ENCODE results near the gene DOCK1.

The DOCK1 gene

DNA sequence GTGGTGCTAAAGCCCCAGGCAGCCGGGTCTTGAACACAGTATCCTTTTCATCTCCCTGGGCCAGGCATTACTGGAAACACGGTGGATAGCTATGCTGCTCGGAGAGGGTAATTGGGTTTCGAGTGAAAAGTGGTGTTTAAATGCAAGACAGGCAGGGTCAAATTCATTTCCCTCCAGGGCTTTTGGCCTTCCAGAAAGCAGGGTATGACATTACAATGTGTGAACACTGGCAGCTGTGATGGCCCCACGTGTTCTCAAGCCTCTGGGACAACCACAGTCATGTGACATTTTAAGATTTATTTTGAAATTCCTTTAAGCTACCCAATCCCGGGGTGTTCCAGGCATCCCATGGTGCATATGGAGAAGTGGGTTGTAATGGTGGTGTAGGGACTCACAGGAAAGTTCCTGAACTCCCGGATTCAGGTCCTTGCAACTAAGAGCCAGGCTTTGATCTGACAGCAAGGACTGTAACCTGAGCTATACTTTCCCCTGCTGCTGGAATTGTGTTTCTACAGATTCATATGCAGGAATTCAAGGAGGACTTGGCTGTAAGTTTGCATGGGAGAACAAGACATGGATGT lies 244.4 kb downstream of the DOCK1 start:
- DNase-seq = no peak

DNA sequence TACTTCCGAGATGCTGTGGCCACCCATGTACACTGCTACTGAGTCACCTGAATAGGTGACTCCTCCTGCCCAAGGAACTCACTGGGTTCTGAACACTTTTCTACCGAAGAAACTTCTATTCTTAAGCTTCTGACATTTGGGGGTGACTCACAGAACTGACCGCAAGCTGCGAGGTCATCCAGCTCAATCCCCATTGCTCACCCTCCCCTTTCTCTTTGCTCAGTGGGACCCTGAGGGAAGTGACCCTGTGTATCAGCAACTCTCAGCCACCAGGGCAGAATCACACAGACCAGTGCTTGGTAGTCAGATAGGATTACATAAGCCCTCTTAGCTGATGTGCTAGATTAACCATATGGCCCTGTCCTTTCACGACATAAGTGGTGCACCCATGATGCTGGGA lies 244.9 kb downstream of the DOCK1 start:
- no peak for DNase-seq

DNA sequence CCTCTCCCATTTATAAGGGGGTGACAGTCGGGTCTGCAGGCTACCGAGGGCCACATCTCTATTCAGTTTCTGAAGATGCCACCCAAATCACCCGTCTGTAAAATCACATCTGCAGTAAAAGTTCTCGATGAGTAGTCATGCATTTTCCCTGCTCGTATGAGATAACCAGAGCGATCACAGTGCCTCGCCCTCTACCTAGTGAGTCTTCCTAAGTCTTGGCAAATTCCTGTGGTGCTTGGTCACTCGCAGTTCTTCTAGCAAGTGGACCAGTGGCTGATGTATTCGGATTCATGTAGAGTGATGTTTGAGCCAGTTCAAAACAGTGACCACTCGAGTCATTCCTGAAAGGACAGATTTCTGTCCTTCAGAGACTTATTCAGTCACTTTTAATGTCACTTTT lies 246.3 kb downstream of the DOCK1 start:
- DNase-seq = no peak

DNA sequence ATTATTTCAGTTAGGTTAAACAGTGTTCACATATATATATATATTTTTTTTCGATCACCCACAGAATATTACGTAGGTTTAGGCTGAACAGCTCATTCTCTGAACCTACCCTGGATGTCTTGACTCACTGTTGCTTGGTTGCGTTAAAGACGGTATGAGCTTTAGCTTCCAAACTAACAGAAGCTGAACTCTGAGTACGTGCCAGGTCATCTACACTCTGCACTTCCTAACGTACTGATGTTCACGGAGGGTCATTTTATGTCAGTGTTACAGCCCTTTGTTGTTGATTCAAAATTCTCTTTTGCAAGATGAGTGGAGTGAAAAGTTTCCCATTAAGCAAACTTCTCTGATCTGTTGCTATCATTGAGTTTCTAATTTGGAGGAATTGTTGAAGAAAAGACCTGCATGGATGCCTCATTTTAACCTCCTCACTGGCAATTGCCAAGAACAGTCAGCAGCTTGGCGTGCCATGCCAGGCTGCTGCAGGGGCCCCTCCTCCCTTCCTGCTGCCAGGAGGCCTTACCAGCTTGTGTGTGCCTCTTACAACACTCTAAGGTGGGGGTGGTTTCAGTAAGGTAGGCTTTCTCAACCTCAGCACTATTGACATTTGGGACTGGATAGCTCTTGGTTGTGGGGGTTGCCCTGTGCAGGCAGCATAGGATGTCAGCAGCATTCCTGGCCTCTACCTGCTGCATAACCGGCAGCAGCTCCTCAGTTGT lies 246.9 kb downstream of the DOCK1 start:
- DNase-seq = no peak

DNA sequence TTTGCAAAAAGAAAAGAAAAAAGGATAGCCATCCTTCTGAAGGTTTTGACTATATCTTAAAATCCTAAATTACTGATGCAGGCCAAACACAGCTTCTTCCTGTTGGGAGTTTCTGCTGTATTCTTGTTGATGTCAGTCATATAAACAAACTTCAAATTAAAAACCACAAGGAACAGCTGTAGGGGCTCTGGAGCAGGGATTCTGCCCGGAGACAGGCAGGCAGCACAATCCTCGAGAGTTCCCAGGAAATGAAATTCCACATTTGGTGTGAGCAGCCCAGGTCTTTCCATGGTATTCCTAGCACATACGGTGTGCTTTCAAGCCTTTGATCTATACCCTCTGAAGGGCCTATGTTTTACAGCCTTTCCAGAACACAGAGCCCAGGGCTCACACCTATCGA lies 248.0 kb downstream of the DOCK1 start:
- DNase-seq = no peak

DNA sequence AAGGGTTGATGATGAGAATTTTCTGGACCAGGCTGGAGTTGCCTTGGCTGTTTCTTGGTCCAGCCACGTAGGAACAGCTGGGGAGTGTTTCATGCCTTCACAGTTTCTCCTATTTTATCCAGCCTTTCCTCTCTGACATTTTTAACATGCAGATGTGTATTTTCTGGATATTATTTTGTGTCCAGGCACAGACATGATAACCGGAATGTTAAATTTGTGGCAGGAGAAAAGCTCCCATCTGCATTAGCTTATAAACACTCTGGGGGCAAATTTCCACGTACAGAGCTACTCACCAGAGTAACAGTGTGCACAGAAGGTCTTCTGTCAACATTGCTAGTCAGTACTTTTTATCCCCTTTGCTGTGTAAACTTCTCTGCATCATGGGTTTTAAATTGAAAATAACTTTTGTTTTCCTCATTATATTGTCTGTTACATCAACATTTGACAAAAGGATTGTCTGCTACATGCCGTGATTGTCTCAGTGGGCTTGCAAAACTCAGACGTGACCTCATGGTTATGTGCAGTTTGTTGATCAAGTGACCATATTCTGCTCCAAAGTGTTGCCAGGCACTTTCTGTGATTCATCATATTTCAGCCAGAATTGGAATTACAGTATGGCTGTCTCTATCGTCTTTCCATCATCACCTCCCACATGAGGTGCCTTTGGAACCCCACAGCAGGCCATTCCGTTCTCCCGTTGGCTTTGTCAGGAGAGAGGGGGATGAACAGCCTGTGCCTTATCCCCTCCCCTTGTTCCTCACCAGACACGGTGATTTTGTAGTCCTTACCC lies 249.8 kb downstream of the DOCK1 start:
- no peak for DNase-seq

DNA sequence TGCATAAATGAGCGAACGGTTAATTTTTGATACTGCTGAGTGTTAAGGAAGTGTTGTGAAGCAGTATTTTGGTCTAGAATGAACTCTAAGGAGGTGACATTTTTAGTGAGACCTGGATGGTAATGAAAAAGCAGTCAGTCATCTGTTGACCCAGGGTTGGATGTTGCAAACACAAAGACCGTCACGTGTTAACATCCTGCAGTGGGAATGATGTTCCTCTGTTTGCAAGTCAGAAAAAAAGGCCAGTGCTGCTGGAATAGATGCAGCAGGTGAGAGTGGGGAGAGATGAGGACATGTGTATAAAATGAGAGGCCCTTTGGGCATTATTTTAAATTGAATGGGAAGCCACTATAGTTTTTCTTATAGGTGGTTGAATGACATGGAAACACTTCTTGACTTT lies 251.9 kb downstream of the DOCK1 start:
- no peak for DNase-seq

DNA sequence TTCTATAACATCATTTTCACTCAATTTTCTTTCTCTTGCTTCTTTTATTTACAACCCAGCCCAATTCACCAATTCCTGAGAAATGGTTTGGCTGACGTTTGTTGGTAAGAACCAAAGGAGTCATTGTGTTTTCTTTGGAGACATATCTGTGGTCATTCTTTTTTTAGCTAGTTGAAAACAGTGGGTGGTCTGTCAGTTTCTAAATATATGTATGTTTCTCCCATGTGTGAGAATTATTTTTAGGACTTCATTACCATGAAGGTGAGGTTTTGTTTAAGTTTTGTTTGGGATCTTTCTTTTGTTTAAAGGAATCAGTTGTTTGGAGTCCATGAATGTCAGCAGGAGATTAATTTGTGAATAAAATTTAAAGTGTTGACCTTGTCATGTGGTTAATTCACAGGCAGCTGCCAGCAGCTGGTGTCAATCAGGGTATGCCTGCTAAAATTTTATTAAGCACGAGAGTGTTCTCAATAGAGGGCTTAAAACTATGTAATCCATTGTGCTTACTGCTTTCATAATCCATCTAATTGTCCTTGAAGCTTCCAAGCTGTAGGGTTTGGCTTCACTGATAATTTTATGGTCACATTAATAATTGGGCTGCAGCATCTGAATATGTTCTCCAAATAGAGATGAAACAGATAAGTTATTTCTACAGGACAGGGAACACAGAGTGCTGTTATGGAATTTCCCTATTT lies 252.4 kb downstream of the DOCK1 start:
- DNase-seq = no peak

DNA sequence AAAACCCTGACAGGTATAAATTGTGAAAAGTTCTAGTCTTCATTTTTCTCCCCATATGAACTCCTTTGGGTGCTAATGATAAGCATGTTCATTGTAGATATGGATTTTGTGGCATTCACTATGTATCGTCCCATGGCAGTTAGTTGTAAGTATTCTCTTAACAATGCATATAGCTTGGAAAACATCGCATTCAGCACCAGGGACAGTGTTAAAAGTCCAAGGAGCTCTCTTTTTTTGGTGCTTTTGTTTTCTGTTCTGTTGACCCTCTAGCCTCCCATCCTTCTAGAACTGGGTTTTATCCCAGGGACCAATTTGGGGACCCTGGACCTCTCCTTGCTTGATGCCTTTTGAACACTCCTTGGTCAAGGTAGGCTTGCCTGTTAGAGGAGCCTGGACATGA lies 253.4 kb downstream of the DOCK1 start:
- DNase-seq = no peak

DNA sequence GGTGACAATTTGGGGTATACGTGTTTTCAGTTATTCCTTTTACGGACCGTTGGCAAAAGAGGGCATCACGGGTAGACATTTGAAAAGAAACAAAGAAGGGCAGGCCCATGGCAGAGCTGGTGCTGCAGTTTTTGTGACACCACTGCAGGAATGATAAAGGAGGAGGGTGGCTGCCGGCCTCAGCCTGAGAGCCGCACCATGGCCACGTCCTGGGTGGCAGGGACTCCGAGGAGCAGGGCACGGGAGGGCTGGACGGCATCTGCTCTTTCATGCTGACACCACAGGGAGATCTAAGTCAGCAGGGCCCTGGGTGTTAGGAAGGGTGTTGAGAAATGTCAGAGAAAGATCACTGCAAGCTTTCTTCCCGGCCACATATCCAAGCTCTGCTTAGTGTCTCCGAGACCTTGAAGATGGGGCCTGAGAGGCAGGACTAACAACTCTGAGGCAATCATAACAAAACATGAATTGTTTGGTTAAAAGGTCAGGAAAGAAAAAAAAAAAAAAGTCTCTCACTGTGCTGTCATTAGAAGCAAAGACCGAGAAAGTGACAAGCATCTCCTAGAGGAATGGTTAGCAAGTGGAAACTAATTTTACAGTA lies 254.5 kb downstream of the DOCK1 start:
- DNase-seq = no peak

DNA sequence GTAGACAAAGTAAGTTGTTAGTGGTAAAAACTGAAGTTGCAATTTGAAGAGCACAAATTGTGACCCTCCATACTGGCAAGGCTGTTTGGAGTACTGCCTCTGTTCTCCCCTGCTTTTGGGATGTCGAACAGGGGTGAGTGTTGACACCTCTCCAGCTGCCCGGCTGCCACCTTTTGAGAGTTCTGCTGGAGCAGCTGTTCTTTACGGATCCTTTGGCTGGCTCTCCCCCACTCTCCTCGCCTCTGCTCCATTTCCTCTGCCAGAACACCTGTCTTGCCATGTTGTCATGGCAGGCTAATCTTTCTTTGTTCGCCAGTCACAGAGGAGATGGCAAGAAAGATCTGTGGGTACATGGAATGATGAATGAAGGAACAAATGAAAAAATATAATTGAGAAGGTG lies 256.3 kb downstream of the DOCK1 start:
- DNase-seq = no peak

DNA sequence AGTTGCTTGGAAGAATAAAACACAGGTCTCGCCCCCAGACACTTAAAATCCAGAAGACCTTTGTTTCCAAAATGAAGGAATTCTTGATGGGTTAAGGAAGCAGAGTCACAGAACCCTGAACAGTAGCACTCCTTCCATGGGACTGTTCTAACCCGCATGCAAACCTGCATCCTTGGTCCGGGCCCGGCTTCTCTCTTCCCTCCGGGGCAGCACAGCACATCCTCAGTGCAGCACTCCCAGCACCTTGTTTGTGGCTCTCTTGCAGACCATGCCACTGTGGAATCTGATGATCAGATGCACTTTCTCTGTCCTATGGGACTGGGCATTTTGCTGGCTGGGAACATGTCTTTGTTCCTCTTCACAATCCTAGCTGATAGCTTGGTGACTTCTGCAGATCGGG lies 257.6 kb downstream of the DOCK1 start:
- DNase-seq = no peak

DNA sequence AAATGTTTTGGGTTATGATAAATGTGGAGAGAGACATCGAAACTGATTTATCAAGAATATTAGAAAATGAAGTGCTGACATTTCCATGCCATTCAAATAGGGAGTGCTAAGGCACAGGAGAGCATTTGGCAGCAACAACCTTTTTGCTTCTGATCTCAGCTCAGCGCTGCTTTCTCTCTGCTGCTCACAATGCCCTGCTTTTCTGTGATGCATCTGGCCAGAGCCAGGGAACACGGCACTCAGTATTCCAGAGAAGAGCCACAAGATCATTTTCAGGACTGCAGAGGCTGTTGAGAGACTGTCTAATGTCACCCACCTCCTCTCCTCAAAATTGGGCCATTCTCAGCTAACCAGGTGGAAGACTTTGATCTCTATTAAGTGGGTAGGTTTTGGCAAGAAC lies 263.0 kb downstream of the DOCK1 start:
- DNase-seq = no peak

DNA sequence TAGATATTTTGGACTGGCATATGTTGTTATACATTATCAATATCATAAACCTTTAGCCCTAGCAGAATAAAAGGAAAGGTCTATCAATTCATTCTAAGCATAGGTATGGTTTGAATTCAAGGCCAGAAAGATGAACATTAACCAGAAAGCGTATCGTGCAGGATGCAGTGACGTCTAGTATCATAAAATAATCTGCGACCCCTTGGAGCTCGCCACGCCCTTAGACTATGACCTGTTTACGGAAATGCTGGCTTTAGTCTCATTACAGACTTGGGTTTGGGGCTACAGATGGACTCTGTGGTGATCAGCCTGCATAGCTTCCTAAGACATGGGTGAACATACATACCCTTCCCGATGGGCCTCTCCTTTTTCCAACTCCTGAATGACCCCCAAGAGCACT lies 269.6 kb downstream of the DOCK1 start:
- no peak for DNase-seq

DNA sequence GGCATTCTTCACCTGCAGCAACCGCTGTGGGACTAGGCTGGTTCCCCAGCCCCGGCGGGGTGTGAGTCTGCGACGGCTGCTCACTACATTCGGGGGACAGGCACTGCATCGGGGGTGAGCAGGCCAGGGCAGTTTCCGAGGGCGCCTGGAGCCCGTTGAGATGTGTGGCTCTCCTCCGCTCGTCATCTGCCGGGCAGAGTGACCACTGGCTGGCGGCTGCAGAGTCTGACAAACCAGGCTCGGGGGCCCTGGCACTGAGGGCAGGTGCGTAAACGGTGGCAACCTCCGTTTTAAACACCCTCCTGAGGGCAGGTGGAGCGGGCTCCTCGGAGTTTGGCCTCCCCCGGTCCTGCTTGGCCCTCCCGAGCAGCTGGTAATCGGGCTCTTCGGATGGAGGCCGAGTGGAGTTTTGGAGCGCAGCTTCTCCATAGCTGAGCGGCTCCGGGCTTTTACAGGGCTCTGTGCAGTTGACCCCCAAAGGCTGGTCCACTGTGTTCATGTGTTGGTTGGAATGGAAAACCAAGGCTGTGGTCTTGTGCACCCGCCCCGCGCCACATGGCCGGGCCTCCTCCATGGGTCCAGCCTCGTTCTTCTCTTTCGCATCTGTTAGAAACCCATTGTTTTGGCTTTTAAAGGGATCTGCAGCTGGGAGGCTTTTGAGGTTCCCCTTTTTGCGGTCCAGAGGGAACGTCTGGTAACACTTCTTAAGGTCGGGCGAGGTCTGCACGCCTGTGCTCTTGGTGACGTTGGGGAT lies 270.3 kb downstream of the DOCK1 start:
- no peak for DNase-seq

DNA sequence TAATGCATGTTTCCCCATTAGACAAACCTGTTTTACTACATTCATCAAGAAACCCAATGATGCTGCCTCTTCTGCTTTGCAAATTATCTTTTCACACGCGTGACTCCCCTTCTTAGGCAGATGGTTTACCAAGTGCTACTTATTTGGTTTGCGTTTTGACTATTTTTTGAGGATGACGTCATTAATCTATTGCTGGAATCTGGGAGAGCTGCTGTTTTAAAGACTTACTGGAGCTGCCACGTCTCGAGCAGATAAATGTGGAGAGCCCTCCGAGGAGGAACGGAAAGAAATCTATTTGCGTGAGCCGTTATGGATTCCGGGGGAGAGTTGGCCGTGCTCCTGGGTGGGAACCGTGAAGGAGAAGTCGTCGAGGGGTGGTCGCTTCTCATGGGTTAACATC lies 271.4 kb downstream of the DOCK1 start:
- no peak for DNase-seq

DNA sequence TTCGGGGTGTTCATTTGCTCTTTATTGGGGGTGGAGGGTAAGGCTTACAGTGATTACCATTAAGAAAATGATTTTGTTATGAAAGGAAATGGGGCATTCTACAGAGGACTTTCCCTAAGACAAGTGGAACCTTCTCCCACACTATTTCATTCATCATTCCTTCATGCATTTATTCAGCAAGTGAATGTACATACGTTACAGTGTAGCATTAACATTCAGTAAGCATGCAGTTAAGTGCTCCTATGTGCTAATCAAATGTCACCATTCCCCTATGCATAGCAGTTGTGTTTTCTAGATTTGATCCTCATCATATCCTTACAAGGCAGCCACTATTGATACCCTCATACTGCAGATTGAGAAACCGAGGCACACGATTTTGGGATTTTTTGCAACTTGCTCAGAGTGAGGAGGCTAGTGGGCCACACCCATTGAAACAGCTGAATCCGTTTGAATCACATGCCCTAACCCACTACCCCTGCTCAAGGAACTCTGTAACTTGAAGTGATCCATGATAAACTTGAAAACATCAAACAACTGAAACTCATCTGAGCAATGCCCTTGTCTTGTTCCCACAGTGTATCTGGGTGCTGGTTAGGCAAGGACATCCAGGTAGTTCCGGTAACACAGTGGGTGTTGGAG lies 274.5 kb downstream of the DOCK1 start:
- DNase-seq = no peak

DNA sequence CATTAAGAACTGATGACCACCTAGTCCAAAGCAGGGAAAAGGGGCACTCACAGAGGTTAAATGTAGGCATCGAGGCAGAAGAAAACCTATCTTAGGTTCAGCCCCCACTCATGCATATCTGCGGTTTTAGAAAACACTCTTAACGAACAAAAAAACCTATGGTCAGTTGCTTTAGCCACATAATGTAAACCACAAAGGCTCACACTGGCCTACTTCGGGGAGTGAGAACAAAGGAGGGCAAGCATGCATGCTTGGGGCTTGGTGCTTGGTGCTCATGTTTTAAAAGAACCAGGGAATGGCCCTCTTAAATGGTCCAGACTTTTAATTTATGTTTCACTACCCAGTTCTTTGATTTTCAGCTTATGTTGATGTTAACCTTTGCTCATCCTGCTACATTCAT lies 276.9 kb downstream of the DOCK1 start:
- no peak for DNase-seq

DNA sequence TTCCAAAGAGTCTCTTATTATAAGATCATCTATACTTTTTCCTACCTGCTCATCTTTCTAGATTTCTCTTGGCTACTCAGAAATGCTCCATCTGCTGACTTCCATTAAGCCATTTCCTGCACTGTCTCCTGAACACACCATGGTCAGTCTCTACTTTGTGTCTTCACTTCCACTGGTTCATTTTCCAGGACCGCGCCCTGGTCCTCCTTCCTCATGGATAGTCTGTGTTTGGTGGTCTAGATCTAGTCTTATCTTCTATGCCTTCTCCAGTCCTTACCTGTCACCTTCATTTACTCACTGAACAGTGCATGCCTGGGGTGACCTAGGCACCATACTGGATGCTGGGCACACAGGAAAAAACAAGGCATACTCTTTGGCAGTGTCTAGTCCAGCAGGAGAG lies 279.4 kb downstream of the DOCK1 start:
- no peak for DNase-seq

DNA sequence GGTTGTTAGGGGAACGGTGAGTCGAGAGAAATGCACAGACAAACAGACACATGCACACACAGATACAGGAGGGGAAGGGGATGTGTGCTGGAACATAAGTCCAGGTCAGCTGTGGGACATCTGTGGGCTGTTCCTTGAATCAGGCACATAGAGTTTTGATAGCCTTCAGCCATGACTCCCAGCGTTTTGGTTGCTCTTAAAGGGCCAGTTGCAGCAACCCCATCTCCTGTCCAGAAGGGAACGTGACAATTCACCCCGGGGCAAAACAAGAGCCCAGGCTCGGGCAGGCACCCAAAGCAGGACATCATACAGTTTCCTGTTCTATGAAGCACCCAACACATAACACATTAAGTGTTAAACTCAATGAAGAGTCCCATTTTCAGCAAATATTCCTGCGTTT lies 281.6 kb downstream of the DOCK1 start:
- no peak for DNase-seq

DNA sequence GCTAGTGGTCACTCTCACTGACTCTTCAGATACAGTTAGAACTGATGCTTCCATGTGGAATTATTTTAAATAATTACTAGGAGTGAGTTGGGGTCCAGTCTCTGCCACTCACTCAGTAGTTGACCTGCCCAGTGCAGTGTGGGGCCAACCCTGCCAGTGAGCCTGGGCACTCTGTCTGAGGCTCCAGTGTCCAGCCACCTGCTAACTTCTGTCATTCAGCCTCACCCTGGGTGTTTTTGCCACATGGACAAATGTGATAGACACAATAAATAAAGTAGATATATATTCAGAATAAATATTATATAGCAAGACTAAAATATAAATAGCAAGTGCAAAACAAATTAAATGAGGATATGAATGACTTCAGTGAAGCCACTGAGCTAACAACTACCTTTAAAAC lies 284.0 kb downstream of the DOCK1 start:
- no peak for DNase-seq

DNA sequence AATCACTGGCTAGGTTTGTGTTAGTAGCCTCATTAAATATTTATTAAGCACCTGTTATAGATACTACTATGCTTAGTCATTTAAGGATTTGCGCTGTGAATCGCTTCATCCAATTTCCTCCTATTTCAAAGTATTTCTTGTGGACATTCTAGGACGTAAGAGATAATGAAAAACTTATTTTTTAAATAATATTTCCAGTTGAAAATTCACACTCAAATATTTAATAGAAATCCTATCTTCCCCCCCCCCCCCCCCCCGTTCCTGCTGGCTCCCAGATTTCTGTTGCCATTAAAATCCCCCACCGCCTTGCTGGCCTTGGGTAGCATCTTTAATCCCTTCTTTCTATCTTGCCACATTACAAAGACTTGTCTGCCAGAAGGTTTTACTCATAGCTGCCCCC lies 285.2 kb downstream of the DOCK1 start:
- no peak for DNase-seq

All from NCI-H2107 (cell line).